GOT3 (cell line): ENCODE measurements around the gene CXXC5.

Source experiments
- DNase-seq: peaks from one replicate; lab custom pipeline; 2025; ENCODE audit warnings: mixed read lengths; lab: John Stamatoyannopoulos, UW

CXXC5 gene

DNA sequence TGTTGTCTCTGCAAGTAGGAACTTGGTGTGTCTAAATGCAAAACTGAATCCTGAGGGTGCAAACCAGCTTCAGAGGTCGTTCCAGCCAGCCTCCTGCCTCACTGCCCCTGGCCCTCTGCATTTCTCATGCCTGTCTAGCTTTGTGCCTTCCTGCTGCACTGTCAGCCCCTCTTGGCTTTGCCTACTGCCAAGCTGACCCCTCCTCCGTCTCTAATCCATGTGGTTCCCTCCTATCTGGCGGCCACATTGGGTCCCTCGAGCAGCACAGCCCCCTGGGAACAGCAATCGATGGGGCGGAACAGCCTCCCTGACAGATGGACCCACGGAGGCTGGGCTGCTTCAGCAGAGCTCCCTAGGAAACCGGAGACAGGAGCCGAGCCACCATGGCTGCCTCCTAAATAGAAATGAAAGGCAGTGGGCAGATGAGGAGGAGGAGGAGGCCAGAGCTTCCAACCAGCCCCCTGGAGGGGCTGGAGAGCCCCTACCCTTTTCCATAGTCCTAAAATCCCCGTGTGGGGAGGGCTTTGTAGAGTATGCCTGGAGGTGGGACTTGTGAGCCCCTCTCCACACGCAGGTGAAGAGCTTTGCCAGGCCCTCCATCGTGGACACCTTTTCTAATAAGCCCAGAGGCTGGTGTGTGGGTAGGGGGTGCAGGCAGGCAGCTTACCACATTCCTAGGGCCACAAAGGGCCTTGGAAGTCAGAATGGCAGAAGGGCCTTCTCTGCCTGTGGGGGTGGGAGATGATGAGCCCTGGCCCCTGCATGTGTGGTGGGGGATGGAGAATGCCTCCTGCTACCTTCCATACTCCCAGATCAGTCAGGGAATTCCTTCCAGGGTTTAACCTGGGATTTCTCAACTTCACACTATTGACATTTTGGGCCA lies 9.2 kb upstream of the CXXC5 start:
- no peak for DNase-seq

DNA sequence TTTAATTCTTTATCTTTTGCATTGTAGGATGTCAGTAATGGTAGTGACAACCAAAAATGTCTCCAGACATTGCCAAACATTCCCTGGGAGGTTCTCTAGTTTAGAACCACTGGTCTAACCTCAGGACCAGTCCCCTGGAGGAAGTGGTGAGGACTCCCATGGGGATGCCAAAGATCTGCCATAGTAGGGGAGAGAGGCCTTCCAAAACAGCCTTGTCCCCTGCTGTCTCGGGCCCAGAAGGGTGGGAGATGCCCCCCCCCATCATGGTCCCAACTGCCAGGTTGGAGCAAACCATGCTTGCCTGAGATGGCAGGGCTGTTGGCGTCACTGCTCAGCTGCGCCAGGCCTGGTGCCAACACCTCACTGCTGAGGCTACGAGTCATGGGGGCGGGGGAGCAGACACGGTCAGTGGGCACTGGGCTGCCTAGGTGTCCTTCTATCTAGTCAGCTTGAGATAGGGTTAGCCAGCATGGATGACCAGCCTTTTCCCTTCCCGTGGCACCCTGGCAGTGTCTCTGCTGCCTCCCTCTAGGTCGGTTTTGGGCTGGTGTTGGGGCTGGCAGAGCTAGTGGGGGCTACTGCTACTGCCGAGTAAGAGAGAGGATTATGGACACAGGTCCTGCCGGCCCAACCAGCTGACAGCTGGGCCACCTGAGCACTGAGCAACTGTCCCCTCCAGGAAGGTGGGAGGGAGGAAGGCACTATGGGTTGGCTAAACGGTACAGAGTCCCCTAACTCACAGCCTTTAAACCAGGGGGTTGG lies 8.3 kb upstream of the CXXC5 start:
- no peak for DNase-seq

DNA sequence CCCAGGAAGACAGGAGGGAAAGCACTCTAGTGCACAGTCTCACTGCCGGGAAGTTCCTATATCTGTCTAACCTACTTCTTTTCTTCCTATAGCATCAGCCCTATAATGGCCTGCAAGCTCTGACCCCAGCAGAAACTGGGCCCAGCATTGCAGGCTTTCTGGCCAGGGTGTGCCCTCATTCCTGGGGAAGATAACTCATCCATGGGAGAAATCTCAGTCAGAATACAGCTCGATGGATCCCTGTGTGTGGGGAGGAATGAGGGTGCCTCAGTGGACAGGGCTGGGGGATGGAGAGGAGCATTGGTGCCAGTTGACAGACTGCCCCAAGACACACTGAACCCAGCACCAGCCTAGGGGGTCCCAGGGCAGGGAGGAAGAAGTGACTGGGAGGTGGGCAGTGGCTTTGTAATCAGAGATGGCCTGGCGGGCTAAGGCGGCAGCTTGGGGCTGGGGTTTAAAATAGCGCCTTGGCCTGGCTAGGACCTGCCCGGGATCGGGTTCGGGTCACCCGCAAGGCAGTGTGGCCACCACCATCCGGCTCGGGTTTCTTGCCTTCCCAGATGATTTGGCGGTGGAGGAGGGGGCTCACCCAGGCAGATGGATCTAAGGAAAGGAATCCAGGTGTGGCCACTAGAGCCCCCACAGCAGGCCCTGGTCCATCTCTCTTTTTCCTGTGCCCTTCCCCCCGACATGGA lies 7.6 kb upstream of the CXXC5 start:
- DNase-seq, result no peak

DNA sequence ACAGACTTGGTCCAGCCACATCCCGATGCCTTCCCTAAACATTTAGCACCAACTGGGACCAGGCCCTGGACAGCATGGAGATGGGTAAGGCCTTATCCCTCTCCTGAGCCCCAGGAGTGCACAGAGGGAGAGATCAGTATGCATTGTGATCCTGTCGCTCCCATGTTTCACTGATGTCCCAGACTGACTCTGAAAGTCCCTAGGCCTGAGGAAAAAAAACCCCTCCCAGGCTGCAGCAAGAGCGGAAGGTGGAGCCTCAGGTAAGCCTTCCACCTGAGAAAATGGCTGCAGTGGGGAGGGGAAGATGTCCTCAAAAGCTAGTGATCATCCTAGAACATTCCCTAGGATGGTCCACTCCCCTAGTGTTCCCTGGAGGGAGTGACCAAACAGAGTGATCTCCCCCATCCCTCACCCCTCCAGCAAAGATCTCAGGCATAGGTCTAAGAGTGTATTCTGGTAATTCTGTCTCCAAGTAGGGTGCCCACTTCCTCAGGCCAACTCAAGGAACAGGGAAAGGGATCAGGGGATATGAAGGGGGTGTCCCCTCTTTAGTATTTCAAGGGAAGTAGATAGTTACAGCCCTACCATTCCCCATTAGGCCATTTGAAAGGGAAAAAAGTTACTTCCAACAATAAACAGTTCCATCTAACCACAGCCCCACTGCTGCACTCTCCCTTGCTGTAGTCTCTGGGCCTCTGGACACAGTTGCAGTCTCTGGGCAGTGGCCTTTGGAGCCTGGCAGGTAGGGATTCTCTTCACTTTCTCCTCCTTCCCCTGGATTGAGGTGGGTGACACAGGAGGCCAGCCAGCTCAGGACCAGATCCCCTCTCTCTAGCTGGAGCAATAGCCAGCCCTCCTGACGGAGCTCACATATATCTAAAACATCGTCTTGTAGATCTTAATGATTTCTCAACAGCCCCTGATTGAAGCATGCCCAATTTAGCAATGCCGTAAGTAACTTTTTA lies 6.8 kb upstream of the CXXC5 start:
- no peak for DNase-seq

DNA sequence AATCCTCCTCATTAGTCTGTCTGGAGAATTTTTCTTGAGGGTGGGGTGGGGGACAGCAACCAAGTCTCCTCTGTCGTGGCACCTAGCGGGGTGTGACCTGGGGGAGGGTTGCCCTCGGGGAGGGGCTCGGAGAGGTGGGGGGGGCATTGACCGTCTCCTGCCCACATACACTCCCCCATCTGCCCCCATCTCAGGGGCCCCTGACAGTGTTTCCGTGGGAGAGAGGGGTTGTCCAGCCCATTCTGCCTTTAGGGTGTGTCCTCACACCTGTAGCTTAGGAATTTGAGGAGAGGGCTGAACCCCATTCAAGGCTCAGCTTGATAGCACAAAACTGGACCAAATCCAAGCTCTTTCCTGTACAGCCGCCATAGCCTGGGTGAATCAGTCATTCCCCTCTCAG lies 5.9 kb upstream of the CXXC5 start:
- no peak for DNase-seq

DNA sequence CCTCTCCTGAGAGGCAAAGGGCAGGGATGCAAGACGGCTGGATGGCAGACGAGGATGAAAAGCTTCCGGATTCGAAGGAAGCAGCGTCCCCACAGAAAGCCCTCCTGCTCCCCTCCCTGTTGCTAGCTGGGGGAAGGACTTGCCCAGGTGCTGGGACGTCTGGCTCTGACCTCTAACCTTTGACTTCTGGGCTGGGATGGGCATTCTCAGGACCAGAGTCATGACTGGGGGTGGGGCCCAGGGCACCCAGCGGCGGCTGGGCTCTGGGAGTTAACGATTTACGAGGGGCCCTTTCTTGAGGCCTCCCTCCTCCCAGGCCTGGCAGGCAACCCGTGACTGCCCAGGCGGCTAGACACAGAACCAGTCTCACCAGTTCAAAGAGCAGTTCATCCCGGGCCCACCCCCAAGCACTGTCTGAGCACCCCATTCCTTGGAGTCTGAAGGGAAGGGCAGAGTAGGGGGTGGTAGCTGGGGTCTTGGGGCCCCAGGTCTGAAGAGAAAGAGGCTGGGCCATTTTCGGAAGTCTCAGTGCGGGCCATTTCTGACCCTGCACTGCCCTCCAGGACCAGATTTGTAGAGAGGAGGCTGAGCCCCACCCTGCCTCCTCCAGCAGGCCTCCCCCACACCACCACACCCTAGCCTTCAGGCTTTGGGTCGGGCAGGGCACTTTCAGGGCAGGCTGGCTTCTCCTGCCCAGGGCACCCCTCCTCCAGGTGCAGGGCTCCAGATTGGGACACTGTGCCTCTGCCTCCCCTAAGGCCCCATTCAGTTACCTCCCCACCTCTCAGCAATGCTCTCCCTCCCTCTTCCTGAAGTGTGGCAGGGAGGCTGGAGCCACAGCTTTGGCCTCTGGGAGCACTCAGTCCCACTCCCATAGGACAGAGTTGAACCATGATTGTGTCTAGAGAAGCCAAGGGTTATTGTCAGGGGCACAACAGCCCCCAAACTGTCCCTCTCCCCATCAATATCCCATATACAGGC lies 5.0 kb upstream of the CXXC5 start:
- no peak for DNase-seq

DNA sequence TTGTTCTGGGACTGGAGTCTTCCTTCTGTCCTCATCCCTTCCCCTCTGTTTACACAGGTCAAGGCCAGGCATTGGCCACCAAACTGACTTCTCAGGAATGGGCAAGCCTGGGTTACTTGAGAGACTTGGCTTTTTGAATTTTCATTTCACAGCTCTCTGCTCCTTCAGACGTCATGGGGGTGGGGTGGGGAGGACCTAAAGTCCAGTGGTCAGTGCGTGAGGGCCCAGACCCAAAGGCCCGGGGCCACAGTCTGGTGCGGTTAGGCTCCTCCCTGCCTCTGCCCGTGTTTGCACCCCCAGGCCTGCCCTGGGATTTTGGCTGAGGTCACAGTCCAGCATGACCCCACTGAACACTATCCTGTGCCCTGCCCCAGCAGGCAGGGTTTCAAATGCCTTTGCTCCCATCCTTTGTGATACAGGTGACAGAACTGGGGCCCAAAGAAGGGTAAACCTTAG lies 4.1 kb upstream of the CXXC5 start:
- no peak for DNase-seq

DNA sequence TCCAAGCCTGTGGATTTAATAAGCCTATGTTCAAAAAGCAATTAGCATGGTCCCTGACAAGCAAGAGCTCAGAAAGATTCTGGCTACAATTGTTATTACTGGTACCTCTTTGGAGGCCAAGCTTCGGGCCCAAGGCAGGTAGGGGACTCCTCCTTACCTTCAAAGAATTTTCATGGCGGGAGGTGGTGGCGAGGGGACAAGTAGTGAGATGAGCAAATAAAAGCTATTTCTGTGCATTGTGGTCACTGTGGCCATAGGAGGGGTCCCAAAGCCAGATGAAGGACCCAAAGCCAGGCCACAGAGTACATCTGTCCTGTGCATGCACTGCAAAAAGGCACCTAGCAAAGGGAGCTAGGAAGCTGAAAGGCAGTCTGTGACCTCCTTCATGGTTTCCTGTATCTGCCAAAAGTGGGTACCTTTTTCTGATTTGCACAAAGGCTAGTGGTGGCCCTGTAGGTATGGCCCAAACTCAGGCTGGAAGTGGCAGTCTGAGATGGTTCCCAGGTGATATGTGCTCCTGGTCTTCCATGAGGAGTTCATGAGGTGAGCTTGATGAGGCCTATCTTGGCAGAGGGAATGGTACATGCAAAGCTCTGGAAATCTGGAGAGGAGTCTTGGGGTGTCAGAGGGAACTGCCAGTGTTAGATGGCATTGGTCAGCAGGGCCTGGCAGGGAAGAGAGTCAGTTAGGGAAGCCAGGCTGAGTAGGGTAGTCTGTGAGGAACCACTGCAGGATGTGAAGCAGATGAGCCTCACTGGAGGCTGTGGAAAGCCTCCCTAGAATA lies 3.3 kb upstream of the CXXC5 start:
- DNase-seq, result no peak

DNA sequence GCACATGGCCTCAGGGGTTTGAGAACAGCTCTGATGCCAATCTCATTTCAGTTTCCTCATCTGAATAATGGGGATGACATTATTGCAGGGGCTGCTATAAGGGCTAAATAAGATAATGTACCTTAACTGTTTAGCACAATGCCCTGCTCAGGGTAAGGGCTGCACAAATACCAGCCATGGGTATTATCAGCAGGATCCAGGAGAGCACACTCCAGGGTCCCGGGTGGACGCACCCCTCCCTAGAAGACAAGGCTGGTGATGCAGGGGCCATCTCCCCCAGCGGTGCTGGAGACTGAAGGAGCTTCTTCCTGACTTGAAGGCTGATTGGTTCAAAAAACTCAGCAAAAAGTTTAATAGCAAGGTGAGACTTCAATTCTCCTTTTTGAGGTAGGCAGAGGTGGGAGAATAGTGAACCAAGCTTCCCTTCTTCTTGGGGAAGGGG lies 2.7 kb upstream of the CXXC5 start:
- DNase-seq, result no peak

DNA sequence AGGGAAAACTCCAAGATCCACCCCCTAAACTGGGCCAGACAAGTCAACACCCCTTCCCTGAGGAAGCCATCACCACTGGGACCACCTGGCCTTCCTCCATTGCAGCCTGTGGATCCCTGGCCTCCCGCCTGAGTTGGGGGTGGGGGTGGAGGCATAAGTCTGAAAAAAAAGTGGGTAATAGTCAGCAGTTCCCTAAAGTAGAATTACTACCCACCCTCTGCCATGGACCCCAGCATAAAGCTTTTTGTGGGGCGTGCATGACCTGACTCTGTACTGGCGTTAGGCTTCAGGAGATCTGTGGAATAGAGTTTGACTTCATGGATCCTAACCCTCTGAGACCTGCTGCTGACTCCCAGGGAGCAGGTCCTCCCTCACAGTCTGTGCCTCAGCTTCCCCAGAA lies 2.0 kb upstream of the CXXC5 start:
- no peak for DNase-seq

DNA sequence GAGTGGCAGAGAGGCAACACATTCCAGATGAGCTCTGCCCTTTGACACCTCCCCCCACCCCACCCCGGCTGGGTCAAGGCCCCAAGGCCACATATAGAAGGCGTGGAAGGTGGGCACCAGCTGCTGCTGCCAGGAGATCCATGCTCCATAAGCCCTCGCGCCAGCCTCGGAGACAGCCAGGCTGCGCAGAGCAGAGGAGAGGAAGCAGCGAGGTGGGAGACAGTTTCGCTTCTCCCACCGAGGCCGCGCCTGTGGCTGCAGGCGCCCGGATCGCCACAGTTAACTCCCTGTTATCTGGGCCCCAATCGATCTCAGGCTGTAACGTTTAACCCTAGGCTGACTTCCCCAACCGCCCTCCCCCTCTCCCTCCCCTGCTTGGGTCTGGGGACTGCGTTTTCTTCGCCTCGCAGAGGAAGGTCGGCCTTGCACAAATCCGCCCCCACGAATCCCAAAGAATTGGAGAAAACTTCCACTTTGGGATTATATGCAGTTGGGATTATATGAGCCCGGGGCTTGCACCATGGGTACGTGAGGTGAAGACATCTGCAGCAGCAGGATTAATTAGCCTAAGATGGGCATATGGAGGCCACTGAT lies 1.1 kb upstream of the CXXC5 start:
- no peak for DNase-seq

DNA sequence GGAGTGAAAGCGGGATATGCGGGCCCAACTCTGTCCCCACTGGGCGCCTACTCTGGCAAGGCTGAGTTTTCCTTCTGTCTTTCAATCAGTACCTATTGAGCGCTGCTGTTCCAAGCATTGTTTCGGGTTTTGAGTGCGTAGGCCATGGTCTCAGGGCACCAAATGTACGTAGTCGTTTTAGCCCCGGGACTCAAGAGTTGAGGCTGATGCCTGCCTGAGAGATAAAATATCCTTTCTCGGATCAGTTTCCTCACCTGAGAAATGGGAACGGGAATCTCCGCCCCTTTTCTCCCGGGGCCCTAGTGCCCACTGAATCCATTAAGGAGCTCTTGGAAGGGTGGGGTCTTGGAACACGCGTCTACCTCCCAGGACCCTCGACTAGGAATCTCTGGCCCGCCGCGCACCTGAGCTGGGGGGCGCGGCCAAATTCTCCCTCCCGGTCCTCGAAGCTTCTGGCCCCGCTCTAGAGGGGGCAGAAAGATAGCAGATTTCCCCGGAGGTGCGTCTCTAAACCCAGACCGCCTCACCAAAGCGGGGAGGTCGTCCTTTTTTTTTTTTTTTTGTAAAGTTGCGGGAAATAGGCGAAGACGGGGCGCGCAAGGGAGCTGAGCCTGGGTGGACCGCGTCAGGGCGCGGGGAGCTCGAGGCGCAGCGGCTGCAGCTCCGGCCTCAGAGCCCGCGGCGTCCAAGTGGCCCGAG lies 494 bp upstream of the CXXC5 start:
- no peak for DNase-seq

DNA sequence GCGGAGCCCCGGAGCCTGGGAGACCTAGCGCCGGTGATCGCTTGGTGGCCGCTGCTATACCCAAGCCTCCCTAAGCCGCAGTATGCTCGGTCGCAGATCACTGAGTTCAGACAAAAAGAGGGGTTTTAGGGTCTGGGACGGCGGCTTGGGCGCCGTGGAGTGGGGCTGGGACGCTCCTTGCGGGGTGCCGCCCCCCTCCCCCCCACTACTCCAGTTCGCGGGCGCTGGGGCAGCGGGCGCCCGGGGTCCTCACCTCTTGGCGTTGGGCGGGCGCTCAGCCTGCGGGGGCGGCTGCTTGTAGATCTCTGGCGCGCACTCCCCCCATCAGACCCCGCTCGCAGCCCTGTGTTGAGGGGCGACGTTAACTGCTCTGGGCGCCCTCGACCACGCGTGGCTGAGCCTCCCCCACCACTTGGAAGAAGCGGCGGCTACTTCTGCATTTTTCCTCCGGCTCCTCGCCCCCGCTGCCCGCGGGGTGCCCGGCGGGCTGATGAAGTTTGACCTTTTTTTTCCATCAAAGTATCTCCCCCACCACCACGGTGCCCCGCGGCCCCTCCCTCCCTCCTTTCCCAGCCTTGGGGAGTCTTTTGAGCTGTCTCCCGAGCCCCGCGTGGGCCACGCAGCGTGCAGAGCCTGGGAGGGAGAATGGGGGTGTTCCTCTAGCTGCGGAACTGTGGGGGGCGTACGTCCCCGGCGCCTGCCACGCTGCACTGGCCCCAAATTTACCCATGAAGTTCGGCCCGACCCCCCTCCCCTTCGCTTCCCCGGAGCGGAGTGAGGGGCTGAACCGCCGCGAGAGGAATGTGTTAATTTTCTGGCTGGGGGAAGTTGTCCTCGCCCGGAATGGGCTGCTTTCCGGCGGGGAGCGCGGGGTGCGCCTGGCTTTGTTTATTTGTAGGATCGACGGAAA lies 1.2 kb downstream of the CXXC5 start:
- DNase-seq, result no peak

DNA sequence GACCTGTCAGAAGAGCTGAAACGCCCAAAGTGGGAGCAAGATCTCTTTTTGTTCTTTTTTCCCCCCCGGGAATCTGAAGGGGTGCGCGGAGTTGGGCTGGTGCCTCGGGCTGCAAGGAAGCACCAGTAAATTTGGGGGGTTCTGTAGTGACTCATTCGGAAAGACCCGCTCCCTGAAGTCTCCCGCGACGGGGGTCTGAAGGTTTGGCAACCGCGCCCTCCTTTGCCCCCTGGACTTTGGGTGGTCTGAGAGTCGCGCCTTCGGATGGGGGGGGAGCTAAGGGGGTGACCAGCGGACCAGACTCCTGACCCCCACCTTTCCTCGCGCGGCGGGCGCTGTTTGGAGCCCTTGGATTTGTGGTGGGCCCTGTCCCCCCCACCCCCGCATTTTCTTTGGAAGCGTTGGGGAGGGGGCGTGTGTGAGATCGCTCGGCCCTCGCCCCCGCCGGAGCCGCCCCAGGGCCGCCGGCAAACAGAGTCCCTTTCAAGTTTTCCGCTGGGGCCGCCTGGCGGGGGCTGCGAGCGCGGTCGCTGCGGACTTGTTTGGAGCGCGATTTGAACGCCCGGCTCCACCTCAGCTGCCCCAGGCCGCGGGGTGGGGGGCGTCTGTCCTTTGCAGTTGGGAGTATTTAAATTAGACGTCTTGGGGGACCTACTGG lies 2.0 kb downstream of the CXXC5 start:
- DNase-seq, result no peak

DNA sequence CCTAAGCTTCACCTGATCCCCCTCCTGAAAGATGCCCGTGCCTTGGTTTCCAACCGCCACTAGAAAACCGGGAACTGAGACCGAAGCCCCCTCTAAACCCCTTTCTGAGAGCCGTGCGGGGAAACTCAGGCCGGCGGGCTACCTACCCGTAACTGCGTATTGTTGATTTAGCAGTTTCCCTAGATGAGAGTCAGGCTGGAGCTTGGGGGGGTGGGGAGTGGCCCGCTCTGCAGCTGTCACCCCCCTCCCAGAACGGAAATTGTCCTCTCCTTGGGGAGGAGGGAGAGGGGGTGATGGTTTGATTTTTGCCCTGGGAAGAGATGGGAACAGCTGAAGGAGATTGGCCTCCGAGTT lies 2.5 kb downstream of the CXXC5 start:
- no peak for DNase-seq

DNA sequence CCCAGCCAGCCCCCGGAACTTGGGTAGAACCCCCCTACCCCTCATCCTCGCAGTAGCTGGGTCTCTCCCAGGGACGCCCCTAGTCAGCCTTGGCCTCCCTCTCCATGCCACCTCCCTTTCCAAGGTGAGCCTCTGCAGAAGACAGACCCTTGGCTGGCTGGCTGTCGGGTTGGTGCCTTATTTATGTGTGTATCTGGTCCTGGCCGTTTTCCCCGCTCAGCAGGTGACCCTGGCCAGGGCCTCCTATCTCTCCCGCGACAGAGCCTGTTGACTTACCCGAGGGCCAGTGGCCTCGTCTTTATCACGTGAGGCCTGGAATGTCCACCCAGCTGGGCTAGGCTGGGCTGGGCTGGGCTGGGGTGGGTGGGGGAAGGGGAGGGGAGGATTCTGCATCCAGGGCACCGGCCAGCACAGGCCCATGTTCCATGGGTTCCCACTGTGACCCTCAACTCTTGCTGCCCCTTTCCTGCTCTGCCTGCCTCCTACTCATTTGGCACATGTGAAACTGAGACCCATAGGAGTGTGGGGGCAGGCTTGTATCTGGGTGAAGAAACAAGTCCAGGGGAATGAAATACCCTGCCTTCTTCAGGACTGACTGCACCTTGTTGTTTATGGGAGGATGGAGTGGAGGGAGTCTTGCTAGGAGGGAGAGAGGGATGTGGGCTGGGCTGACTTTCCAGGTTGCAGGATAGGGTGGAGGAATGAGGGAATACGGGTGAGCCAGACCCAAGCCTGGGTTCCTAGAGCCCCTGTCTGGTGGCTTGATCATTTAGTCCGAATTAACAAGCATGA lies 3.1 kb downstream of the CXXC5 start:
- no peak for DNase-seq
